ENCODE measurements around the gene NDUFAF7.

NDUFAF7 gene

GRCh38 chr2:37232131-37232933 is 874 bp downstream of the NDUFAF7 start:
- H3K4me3 ChIP-seq (replicated peaks; ENCODE audit: low read depth, low read length) = peak overlapping the region; percentile 96
- no peak for DNase-seq (ENCODE audit: extremely low read depth, low read depth)
- TF ChIP-seq, protein P1, sequence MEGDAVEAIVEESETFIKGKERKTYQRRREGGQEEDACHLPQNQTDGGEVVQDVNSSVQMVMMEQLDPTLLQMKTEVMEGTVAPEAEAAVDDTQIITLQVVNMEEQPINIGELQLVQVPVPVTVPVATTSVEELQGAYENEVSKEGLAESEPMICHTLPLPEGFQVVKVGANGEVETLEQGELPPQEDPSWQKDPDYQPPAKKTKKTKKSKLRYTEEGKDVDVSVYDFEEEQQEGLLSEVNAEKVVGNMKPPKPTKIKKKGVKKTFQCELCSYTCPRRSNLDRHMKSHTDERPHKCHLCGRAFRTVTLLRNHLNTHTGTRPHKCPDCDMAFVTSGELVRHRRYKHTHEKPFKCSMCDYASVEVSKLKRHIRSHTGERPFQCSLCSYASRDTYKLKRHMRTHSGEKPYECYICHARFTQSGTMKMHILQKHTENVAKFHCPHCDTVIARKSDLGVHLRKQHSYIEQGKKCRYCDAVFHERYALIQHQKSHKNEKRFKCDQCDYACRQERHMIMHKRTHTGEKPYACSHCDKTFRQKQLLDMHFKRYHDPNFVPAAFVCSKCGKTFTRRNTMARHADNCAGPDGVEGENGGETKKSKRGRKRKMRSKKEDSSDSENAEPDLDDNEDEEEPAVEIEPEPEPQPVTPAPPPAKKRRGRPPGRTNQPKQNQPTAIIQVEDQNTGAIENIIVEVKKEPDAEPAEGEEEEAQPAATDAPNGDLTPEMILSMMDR (IDR thresholded peaks at IDR 0.05; ENCODE audit: low read depth, low read length, missing control alignments) = no peak

DNA sequence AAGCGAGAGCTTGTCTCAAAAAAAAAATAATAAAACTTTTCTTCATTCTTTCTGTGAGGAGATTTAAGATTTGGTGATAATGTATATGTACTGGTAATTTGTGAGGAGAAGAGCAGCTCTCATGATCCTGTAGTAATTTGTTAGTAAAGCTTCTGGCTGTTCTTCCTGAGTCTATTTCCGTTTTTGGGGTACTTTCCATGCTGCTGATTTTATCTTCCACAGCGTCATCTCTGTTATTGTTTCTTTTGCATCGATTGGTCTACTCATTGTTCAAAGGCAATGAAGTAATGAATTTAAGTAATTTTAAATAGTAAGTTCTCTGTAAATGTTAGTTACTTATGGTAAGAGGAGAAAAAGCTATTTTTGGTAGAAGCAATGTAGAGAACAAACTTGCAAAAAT is 12.0 kb downstream of the NDUFAF7 start:
- no peak overlapping the region for H3K4me3 ChIP-seq (replicated peaks; ENCODE audit: low read depth, low read length)
- TF ChIP-seq, protein P1 (IDR thresholded peaks at IDR 0.05; ENCODE audit: low read depth, low read length, missing control alignments) = no peak
- DNase-seq (ENCODE audit: extremely low read depth, low read depth) = no peak

DNA sequence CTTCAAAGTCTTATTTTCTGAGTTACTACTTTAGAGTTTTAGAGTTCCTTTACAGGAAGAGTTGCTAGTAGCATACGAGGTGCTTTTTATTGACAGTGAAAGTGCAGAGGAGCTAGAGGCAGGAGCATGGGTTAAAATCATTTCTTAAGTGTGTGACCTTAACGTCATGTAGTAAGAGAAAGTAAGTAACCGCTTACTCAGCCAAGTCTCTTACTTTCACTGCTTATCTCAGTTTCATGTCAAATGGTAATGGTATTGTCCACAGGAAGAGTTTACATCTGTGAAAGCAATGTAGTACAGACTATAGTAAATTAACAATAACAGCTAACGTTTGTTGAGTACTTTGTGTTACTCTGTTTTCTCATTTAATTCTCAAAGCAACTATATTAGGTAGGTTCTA is 12.6 kb downstream of the NDUFAF7 start:
- DNase-seq (ENCODE audit: extremely low read depth, low read depth) = no peak
- TF ChIP-seq, protein P1 (IDR thresholded peaks at IDR 0.05; ENCODE audit: low read depth, low read length, missing control alignments) = no peak
- H3K4me3 ChIP-seq (replicated peaks; ENCODE audit: low read depth, low read length) = no peak overlapping the region

GRCh38 chr2:37244755-37245154 is 13.3 kb downstream of the NDUFAF7 start:
- no peak overlapping the region for H3K4me3 ChIP-seq (replicated peaks; ENCODE audit: low read depth, low read length)
- no peak for DNase-seq (ENCODE audit: extremely low read depth, low read depth)
- TF ChIP-seq, protein P1 (IDR thresholded peaks at IDR 0.05; ENCODE audit: low read depth, low read length, missing control alignments) = no peak

GRCh38 chr2:37246205-37246604 is 14.7 kb downstream of the NDUFAF7 start:
- no peak for DNase-seq (ENCODE audit: extremely low read depth, low read depth)
- H3K4me3 ChIP-seq (replicated peaks; ENCODE audit: low read depth, low read length) = no peak overlapping the region
- TF ChIP-seq, protein P1 (IDR thresholded peaks at IDR 0.05; ENCODE audit: low read depth, low read length, missing control alignments) = no peak

- TF ChIP-seq, protein P1 (IDR thresholded peaks at IDR 0.05; ENCODE audit: low read depth, low read length, missing control alignments) = no peak
- DNase-seq (ENCODE audit: extremely low read depth, low read depth) = no peak
- H3K4me3 ChIP-seq (replicated peaks; ENCODE audit: low read depth, low read length) = no peak overlapping the region
Observed at GRCh38 chr2:37250869-37251740, 19.6 kb downstream of the NDUFAF7 start.

Data from HFF-Myc (cell line).